SK-N-MC (cell line): Measurements from ENCODE around the gene ICAM2.

Experiments used
- DNase-seq: peaks from one replicate; pipeline ENCODE4 v3.0.0-alpha.2; 2011; ENCODE audit warnings: low read depth, low spot score
- H3K27ac ChIP-seq: fragments of 200-600 bp; sonication (generic); 2 replicates; pipeline ENCODE4 v1.5.1; 2016; ENCODE audit warnings: mixed run types
- H3K36me3 ChIP-seq: fragments of 200-600 bp; sonication (generic); 2 replicates; pipeline ENCODE4 v1.6.1; 2017; ENCODE audit warnings: antibody characterized with exemption, low read length, mixed read lengths; ENCODE audit not compliant: insufficient read depth
- H3K4me3 ChIP-seq: fragments of 200-600 bp; sonication (generic); 2 replicates; pipeline ENCODE4 v1.5.1; 2016
- H3K9ac ChIP-seq: fragments of 200-600 bp; sonication (generic); 2 replicates; pipeline ENCODE4 v1.8.0; 2017; ENCODE audit warnings: mixed run types, mixed read lengths; ENCODE audit not compliant: insufficient read length
- H3K9me3 ChIP-seq: fragments of 200-600 bp; sonication (generic); 2 replicates; pipeline ENCODE4 v1.6.1; 2017; ENCODE audit warnings: low read depth, mild to moderate bottlenecking, antibody characterized with exemption, low read length, moderate library complexity, mixed read lengths
- EZH2 ChIP-seq: fragments of 200-600 bp; sonication (generic); IDR thresholded peaks from one replicate; pipeline ENCODE4 v1.6.1; 2017; ENCODE audit warnings: antibody characterized with exemption
- FOXP2 ChIP-seq: optimal IDR thresholded peaks from 2 replicates; pipeline ENCODE3; 2011; ENCODE audit warnings: mild to moderate bottlenecking, moderate library complexity; ENCODE audit not compliant: insufficient read depth; ENCODE audit errors: extremely low read length, control extremely low read depth
- POLR2AphosphoS5 ChIP-seq: IDR thresholded peaks from 2 replicates; pipeline ENCODE4 v1.6.1; 2012; ENCODE audit warnings: mild to moderate bottlenecking, low read depth, low read length, borderline replicate concordance

ICAM2 gene

DNA sequence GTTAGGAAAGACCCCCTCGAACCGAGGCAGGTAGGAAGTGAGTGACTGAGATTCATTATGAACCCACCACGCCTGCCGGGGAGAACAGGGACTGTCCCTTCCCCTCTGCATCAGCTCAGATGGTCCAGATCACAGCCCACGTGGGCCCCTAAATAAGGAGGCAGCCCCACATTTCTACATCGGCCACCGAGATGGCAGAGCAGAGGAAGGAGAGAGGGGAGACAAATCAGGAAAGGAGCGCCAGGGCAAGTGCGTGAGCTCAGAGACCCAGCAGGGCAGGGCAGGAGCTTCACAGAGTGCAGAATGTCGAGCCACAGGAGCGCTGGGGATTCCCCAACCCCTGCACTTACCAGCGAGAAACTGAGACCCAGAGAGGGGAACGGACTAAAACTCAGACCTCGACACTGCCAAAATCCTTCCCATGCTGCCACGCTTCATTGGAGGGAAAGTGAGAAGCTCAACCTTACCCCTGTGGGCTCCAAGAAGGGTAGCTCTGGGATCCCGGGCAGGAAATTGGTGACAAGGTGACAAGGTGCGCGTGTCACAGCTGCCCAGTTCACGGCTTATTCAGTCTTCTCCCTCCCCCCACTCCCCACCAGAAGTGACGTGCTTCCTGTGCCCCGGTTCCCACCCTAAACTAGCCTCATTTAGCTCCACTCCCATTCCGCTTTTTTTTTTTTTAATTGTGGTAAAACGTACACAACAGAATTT, at the start of gene ICAM2:
Gene ICAM2, minus strand, starts transcription at position 578 of the 711 bp plus-strand sequence. CDS start 13,942 bp downstream, outside the sequence.
- no peak for DNase-seq
- Histone ChIP-seq H3K36me3 (no peaks in the 10 kb centered on the region), H3K4me3 (no peak within 1 kb of the TSS), H3K9ac (no peak within 1 kb of the TSS), H3K9me3 (no peaks in the 10 kb centered on the region), H3K27ac (no peak within 1 kb of the TSS)
- no peak for TF ChIP-seq EZH2
- TF ChIP-seq POLR2AphosphoS5 = no peak
- no peak for TF ChIP-seq FOXP2

DNA sequence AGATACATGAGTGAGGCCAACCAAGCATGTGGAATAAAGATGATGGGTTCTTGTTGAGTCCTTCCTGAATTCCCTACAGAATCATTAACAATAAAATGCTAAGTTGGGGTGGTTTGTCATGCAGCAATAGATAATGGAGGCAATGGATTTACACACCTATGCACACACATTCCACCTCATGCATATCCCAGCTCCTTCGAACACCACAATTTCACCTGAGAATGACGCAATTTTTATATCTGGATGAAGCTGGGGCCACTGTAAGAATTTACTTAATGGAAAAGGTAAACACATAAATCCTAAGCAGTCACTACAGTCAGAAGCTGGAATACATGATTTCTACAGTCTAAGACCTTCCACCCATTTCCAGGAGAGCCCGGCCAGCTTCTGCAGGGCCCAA, 49.8 kb upstream of the ICAM2 start:
- no peak for TF ChIP-seq POLR2AphosphoS5
- no peak for TF ChIP-seq EZH2
- no peak for TF ChIP-seq FOXP2
- Histone ChIP-seq H3K36me3 (no peaks in the 10 kb centered on the region; the same call in 1 of the 2 replicates), H3K4me3 (no peak overlapping the region), H3K9me3 (no peaks in the 10 kb centered on the region), H3K27ac (no peak overlapping the region), H3K9ac (no peak overlapping the region)
- no peak for DNase-seq

DNA sequence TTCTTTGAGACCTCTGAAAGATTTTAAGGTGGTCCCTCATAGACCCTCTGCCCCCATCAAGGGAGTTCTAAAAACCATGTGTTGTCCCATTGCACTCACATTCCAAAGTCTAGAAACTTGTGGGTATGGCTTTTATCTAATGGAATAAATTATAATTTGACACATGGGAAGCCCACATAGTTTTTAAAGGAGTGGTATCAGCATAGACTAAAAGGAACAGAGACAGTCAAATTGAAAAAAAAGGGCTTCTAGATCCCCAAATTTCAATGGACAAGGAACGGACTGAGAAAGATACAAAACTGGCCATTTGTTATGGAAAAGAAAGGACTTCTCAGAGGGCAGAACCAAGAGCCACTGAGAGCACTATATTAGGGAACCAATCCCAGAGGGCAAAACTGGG, 48.7 kb upstream of the ICAM2 start:
- Histone ChIP-seq H3K4me3 (no peak overlapping the region), H3K27ac (no peak overlapping the region), H3K9ac (no peak overlapping the region), H3K9me3 (no peaks in the 10 kb centered on the region), H3K36me3 (no peaks in the 10 kb centered on the region; the same call in 1 of the 2 replicates)
- no peak for DNase-seq
- no peak for TF ChIP-seq POLR2AphosphoS5

DNA sequence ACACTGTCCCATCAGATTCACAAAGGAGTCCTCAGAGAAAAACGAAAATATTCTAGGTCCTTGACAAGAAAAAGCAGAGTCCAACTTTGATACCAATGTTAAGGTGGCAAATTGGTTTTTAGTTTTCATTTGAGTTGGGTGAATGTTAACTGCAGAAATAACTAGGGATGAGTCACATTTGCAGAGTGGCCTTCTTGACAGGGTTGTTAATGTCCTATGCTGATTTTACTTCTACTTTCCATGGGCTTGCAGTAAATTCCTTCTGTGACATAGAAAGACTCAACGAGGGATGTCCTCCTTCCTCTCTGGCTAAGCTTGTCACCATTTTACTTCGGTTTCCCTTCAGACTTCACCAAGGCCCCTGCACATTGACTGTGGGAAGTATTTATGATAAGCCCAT, 47.2 kb upstream of the ICAM2 start:
- TF ChIP-seq EZH2 (no peak), FOXP2 (no peak), POLR2AphosphoS5 (no peak)
- no peaks in the 10 kb centered on the region; the same call in 1 of the 2 replicates for H3K36me3 ChIP-seq
- no peak overlapping the region for H3K9ac ChIP-seq
- H3K27ac ChIP-seq = no peak overlapping the region
- no peaks in the 10 kb centered on the region for H3K9me3 ChIP-seq
- no peak overlapping the region for H3K4me3 ChIP-seq
- no peak for DNase-seq

DNA sequence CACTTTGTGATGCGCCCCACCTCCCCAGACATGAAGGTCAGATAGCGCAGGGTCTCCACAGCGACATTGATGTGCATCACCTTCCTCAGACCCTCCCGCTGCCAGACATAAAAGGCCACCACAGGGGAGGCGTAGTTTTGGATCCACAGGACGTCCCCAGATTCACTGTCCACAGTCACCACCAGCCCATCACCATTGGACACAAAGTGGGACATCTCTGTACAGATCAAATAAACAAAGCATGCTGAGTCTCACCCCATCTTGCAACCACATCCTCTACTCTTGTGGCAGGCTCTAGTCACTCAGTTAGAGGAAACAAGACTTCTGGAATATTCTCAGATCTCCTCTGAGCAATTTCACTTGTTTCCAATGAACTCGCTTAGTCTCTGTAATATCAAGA, 46.3 kb upstream of the ICAM2 start:
- H3K9ac ChIP-seq = no peak overlapping the region
- no peak overlapping the region for H3K4me3 ChIP-seq
- no peak overlapping the region for H3K27ac ChIP-seq
- H3K36me3 ChIP-seq = no peaks in the 10 kb centered on the region; the same call in 1 of the 2 replicates
- H3K9me3 ChIP-seq = no peaks in the 10 kb centered on the region
- TF ChIP-seq EZH2 (no peak), POLR2AphosphoS5 (no peak), FOXP2 (no peak)
- no peak for DNase-seq

DNA sequence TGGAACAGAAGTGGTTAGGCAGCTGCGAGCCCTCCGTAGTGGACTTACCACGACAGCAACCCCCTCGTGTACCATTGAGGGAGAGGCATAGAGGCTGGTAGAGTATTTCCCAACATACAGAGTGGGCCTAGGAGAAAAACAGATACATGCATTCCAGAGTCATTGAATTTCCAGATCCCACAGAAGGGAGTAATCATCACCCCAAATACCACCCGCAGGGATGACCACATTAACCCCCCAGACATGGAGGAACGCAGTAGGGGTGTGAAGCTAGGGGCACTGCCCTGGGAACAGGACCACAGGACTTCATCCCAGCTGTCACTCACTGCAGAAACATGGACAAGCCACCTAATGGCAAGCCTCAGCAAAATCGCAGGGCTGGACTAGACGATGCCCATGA, 44.7 kb upstream of the ICAM2 start:
- no peak for DNase-seq
- H3K9me3 ChIP-seq = no peaks in the 10 kb centered on the region
- TF ChIP-seq EZH2 (no peak), POLR2AphosphoS5 (no peak), FOXP2 (no peak)
- no peak overlapping the region for H3K4me3 ChIP-seq
- no peak overlapping the region for H3K27ac ChIP-seq
- no peak overlapping the region for H3K9ac ChIP-seq
- H3K36me3 ChIP-seq = no peaks in the 10 kb centered on the region

DNA sequence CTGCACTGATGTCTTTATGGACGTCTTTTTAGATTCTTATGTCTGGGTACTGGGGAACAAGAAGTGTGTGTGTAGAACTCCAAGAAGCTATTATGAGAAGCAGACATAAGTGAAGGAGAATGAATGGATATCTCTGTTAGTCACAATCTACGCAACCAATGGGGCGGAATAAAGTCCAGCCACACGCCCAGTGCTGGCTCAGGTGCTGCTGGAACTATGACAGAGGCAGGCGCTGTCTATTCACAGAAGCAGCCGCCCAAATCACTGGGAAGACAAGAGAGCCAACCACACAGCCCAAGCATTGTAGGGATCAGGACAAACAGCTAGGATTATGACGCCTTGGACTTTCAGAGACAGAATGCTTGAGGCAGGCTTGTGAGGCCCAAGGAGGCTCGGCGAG, 43.9 kb upstream of the ICAM2 start:
- no peaks in the 10 kb centered on the region for H3K36me3 ChIP-seq
- no peak overlapping the region for H3K27ac ChIP-seq
- no peak for TF ChIP-seq EZH2
- TF ChIP-seq POLR2AphosphoS5 = no peak
- TF ChIP-seq FOXP2 = no peak
- DNase-seq = no peak
- H3K4me3 ChIP-seq = no peak overlapping the region
- no peak overlapping the region for H3K9ac ChIP-seq
- no peaks in the 10 kb centered on the region for H3K9me3 ChIP-seq

DNA sequence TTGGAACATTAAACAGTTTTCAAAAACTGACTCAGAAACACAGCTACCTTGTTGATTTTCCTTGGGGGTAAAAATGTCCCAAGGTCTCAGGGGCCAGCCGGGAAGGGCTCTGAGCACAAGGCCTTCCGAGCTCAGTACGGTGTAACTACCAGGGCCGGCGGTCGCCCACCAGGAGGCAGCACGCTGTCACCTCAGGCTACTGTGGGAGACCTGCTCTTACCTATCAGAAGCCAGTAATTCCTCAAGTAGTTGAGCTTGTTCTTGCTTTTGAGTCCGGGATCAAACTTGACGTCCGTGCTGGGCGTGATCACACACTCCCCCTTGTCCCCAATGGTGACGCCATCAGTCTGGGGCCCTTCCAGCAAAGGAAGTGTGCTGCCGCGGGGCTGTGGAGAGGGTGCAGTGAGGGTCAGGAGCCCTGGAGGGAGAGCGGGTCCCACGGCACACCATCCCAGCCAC, 43.4 kb upstream of the ICAM2 start:
- no peak for DNase-seq
- no peak for TF ChIP-seq EZH2
- TF ChIP-seq POLR2AphosphoS5 = no peak
- TF ChIP-seq FOXP2 = no peak
- Histone ChIP-seq H3K9me3 (no peaks in the 10 kb centered on the region), H3K4me3 (no peak overlapping the region), H3K27ac (no peak overlapping the region), H3K36me3 (no peaks in the 10 kb centered on the region), H3K9ac (no peak overlapping the region)

DNA sequence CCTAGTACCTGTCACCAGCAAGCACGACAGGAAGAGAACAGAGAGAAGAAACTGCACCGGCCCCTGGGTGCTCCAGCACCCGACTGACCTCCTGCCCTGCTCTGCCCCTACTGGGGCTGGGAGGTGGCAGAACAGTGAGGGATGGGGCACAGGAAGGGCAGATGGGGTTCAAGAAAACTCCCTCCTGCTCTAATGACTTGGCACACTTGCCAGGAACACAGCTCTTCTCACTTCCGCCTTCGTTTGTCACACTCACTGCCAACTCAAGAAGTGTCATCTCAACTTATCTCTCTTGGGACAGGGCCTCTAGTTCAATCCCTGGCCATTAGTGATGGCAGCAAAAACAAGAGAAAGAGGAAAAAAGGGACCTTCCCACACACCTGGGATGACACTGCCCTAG, 42.7 kb upstream of the ICAM2 start:
- TF ChIP-seq FOXP2 = no peak
- TF ChIP-seq EZH2 = no peak
- no peak for TF ChIP-seq POLR2AphosphoS5
- Histone ChIP-seq H3K27ac (no peak overlapping the region), H3K36me3 (no peaks in the 10 kb centered on the region), H3K9me3 (no peaks in the 10 kb centered on the region), H3K4me3 (no peak overlapping the region), H3K9ac (no peak overlapping the region)
- DNase-seq = no peak
